Measurements from ENCODE around the gene SYT5. TPM values are rescaled to one million over a fixed set of nuclear protein-coding genes. Genes with fewer than 3 reads are reported as not detected.
A peak's percentile ranks its signal among the peaks of the same experiment; 100 is the strongest.

Gene SYT5
- total and polyA plus RNA-seq, 2 of the 8 experiments (the other 6 are each of a cell fraction or from before 2014, with no cell fraction given): 0.35 to 0.67 TPM

DNA sequence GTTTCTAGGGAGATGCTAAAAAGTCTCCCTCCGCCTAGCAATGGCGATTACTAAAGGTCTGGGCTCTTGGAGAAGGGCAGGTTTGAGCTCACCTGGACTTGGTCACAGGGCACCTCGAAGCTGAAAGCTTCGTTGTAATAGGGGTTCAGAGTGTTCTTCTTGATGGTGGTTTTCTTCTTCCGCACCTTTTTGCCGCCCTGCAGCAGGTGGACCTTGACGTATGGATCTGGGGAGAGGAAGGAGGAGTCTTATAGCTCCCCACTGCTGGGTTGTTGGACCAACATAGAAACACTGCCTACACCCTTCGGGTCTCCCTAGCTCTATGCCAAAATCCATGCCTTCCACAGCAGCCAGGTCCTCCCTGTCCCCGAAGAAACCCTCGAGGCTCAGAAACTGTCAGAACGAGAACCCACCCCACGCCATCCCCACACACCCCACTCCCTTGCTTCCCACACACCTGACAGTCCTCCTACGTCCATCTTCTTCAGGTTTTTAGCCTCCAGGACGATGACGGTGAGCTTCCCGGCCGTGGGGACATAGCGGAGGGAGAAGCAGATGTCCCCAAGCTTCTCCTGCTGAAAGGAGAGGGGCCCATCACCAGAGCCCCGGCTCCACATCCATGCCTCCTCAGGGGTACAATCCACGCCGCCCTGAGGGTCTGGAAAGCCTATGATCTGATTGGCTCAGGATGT is 5.5 kb downstream of the SYT5 start:
- no peak overlapping the region for H3K18ac ChIP-seq (ENCODE audit: extremely low read depth, low read length)
- H3K27ac ChIP-seq (ENCODE audit: low read depth, low read length): no peak overlapping the region
- no peaks in the 10 kb centered on the region for H3K79me2 ChIP-seq (ENCODE audit: control insufficient read depth in 1 of 2, insufficient read depth in 2 of 2, low read length in 2 of 2)
- ChIA-PET POLR2A (ENCODE audit: partially characterized antibody) (interaction anchor here (0.6 to 3.3 kb wide), 12 partner anchors 8 to 1554 kb away, joined by 3 to 16 read pairs (median 4); partner anchors contain the start of genes DNAAF3, FIZ1 and UBE2S), CTCF (ENCODE audit: partially characterized antibody) (interaction anchor here (0.6 to 3.2 kb wide), 14 partner anchors 8 to 837 kb away, joined by 3 to 28 read pairs (median 4); partner anchors contain the start of gene DNAAF3)
- WGBS, 2 experiments (ENCODE audit: extremely low coverage in 1 of 2, insufficient coverage in 1 of 2, insufficient read length in 1 of 2, insufficient replicate concordance in 2 of 2, low coverage in 1 of 2, low lambda C conversion rate in 2 of 2, missing lambda C conversion rate in 1 of 2): 65% methylated on average over 19 of the region's 21 CpGs; no CpG with 5 or more reads in 1 of the 2 experiments
- DNase-seq (ENCODE audit: low read depth in 1 of 2, low spot score in 2 of 2) (no peak), FAIRE-seq (no peak)
- no peaks in the 10 kb centered on the region for H3K9me3 ChIP-seq (ENCODE audit: insufficient read depth in 2 of 2, low read depth in 1 of 2, low read length in 1 of 2)
- no peak overlapping the region for H3K4ac ChIP-seq (replicated peaks; ENCODE audit: insufficient read length, low read depth, low read length)
- no peak overlapping the region for H4K91ac ChIP-seq (replicated peaks; ENCODE audit: insufficient read length, low read length)
- H3K23ac ChIP-seq (ENCODE audit: insufficient read length): no peak overlapping the region
- no peaks in the 10 kb centered on the region for H3K79me1 ChIP-seq (ENCODE audit: low read depth, low read length)
- no peak overlapping the region for H2BK5ac ChIP-seq (ENCODE audit: low read depth, low read length)
- peak overlapping the region; percentile 87 to 97 for H3K4me2 ChIP-seq (ENCODE audit: insufficient read depth in 1 of 2, low read depth in 2 of 2, low read length in 2 of 2)
- H3K27me3 ChIP-seq (replicated peaks in 1 of 4; ENCODE audit: control insufficient read depth in 3 of 4, extremely low read depth in 1 of 4, insufficient read depth in 3 of 4, low read length in 3 of 4): peaks cover 2 to 49% (median 31%) of the 10 kb centered on the region in 4 experiments; a peak in 6 of 7 replicates
- H3K4me1 ChIP-seq (replicated peaks in 1 of 4; ENCODE audit: control insufficient read depth in 3 of 4, insufficient read depth in 4 of 4, low read length in 3 of 4): peaks cover 5 to 25% (median 16%) of the 10 kb centered on the region in 4 experiments
- no peak overlapping the region for H2AFZ ChIP-seq (ENCODE audit: low read length)
- no peak overlapping the region for H2BK120ac ChIP-seq (replicated peaks; ENCODE audit: low read depth, low read length)
- H3K4me3 ChIP-seq (ENCODE audit: extremely low read depth in 1 of 4, insufficient read depth in 2 of 4, low read depth in 3 of 4, low read length in 4 of 4): peak overlapping the region in 2 of 4 experiments; percentile 17 to 76; a peak in 4 of 8 replicates
- no peak overlapping the region for H2BK12ac ChIP-seq (ENCODE audit: low read depth, low read length)
- peaks cover 20% of the 10 kb centered on the region; the same call in 1 of the 2 replicates for H3K23me2 ChIP-seq (ENCODE audit: low read depth, low read length)
- no peaks in the 10 kb centered on the region for H3K36me3 ChIP-seq (ENCODE audit: control insufficient read depth in 2 of 4, insufficient read depth in 4 of 4, low read length in 3 of 4)
- no peak overlapping the region for H2AK5ac ChIP-seq (ENCODE audit: low read depth, low read length)
- H3K14ac ChIP-seq (ENCODE audit: insufficient read length): no peak overlapping the region
- H2BK20ac ChIP-seq (ENCODE audit: low read length): no peak overlapping the region
- H3K56ac ChIP-seq (replicated peaks; ENCODE audit: insufficient read length, low read depth, low read length): no peak overlapping the region
- H4K5ac ChIP-seq (ENCODE audit: insufficient read length, low read depth, low read length): no peak overlapping the region
- no peak overlapping the region for H2BK15ac ChIP-seq (ENCODE audit: low read length)
- H3K9ac ChIP-seq (replicated peaks in 1 of 4; ENCODE audit: extremely low read depth in 1 of 4, low read depth in 3 of 4, low read length in 3 of 4): no peak overlapping the region
- no peaks in the 10 kb centered on the region for H4K20me1 ChIP-seq (replicated peaks in 1 of 2; ENCODE audit: control insufficient read depth in 1 of 2, insufficient read depth in 2 of 2, low read length in 2 of 2)
- H4K8ac ChIP-seq (ENCODE audit: extremely low read depth, insufficient read depth, low read length): no peak overlapping the region
- TF ChIP-seq SP1 (IDR thresholded peaks at IDR 0.05; ENCODE audit: low read depth, low read length): 0 out of 2 replicates have a peak, but pooled peaks have one; percentile 16
- TF ChIP-seq SP4 (IDR thresholded peaks at IDR 0.05; ENCODE audit: low read length): no peak
- TF ChIP-seq SP2 (IDR thresholded peaks at IDR 0.05; ENCODE audit: low read length): no peak
- TF ChIP-seq, protein P1, sequence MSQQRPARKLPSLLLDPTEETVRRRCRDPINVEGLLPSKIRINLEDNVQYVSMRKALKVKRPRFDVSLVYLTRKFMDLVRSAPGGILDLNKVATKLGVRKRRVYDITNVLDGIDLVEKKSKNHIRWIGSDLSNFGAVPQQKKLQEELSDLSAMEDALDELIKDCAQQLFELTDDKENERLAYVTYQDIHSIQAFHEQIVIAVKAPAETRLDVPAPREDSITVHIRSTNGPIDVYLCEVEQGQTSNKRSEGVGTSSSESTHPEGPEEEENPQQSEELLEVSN (IDR thresholded peaks at IDR 0.05): peak; percentile 90
- no peak for TF ChIP-seq SRF (IDR thresholded peaks at IDR 0.05; ENCODE audit: low read depth, low read length)
- no peak for TF ChIP-seq CREB1 (IDR thresholded peaks at IDR 0.05)
- no peak for TF ChIP-seq SAP30 (IDR thresholded peaks at IDR 0.05; ENCODE audit: insufficient read depth, insufficient replicate concordance, low read length)
- no peak for TF ChIP-seq ASH2L (IDR thresholded peaks at IDR 0.05; ENCODE audit: low read length)
- TF ChIP-seq SIX5 (IDR thresholded peaks at IDR 0.05; ENCODE audit: low read depth, low read length): no peak
- TF ChIP-seq TEAD4 (IDR thresholded peaks at IDR 0.05; ENCODE audit: low read depth, low read length): no peak
- TF ChIP-seq, protein P2, sequence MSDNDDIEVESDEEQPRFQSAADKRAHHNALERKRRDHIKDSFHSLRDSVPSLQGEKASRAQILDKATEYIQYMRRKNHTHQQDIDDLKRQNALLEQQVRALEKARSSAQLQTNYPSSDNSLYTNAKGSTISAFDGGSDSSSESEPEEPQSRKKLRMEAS (IDR thresholded peaks at IDR 0.05): peak; percentile 54; the same call in 1 of the 2 replicates
- TF ChIP-seq, protein P3, sequence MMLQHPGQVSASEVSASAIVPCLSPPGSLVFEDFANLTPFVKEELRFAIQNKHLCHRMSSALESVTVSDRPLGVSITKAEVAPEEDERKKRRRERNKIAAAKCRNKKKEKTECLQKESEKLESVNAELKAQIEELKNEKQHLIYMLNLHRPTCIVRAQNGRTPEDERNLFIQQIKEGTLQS (IDR thresholded peaks at IDR 0.05; ENCODE audit: insufficient read depth, low read depth, low read length): no peak

All from H1 (cell line).